GM18526 (cell line): ENCODE data around the gene C11orf21.

Experiments used
- POLR2A ChIP-seq: IDR thresholded peaks from 3 replicates; pipeline ENCODE4 v1.6.1; 2011; ENCODE audit not compliant: insufficient read length; ENCODE audit errors: extremely low read depth

C11orf21 gene

DNA sequence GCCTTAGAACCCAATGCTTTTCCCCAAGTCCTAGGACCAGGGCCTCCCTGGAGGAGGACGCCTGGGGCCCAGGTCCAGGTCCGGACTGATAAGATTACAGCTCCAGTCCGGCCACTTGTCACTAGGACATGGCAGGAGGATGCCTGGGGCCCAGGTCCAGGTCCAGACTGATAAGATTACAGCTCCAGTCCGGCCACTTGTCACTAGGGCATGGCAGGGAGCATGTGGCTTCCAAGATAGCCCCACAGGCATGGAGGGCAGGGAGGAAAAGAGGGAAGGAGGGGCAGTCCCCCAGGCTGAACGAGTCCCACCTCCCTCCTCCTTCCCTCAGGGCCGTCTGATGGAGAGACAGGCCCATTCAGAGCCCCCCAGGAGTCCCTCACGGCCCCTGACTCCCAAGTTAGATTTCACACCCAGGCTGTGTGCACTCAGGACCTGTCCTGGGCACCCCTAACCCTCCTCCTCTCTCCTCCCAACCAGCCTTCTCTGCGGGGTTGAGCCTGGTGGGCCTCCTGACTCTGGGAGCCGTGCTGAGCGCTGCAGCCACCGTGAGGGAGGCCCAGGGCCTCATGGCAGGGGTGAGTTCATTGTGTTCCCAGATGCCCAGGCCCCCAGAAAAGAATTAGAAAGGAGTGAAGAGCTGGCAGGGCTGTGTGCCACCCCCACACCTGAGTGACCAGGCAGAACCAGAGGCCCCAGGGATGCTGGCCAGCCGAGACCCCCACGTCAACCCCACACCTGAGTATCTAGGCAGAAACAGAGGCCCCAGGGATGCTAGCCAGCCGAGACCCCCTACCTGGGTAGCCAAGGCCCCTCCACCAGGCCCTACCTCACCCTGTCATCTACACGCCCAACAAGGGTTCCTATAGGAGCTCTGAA lies 2.1 kb upstream of the C11orf21 start:
- TF ChIP-seq POLR2A = no peak

DNA sequence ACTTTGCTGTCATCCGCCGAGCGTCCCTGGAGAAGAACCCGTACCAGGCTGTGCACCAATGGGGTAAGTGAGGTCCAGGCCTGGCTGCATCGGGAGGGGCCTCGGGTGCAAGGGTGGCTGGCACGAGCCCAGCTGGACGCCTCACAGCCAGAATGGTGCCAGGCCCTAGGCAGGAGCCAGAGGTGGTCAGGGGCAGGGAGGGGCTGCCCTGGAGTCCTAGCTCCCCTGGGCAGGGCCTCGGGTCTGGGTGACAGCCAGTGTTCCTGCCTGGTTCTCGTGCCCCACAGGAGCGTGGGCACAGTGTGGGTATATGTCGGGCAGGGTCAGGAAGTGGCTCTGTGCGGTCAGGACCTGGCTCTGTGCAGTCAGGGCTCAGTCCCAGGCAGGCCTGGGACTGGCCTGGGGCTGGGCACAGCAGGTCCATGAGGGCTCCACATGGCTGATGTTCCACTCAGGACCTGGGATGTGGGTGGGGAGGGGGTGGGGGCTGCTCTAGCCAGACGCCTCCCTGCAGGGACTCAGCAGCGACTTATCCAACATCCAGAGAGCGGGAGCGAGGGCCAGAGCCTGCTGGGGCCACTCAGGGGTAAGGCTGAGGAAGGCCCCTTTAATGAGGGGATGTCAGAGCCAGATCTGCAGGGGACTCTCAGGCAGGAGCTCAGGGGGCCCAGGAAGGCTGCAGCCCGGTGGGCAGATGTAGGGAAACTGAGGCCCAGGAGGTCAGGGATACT lies 1.3 kb upstream of the C11orf21 start:
- no peak for TF ChIP-seq POLR2A

DNA sequence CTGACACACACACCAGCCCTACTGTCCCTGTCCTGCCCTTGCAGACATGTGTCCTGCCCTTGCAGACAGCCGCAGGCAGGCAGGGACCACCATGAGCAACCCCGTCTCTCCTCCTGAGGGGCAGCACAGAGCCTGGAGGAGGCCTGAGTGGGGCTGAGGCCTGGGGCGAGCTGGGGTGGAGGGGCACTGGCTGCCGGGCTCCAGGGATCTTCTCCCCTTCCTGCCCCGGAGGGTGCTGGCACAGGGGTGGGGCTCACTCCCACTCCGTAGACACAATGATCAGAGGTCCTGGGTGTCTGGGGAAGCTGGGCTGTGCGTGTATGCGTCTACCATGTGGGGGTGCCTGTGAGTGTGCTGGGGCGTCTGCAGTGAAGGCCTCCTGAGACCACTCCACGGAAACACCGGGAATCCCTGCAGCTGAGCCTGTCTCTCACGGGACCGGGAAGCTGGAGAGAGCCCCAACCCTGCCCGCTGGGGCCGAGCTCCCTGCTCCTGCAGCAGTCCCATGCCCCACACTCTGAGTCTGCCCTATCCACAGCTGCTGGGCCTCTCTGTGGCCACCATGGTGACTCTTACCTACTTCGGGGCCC lies 683 bp upstream of the C11orf21 start:
- no peak for TF ChIP-seq POLR2A

DNA sequence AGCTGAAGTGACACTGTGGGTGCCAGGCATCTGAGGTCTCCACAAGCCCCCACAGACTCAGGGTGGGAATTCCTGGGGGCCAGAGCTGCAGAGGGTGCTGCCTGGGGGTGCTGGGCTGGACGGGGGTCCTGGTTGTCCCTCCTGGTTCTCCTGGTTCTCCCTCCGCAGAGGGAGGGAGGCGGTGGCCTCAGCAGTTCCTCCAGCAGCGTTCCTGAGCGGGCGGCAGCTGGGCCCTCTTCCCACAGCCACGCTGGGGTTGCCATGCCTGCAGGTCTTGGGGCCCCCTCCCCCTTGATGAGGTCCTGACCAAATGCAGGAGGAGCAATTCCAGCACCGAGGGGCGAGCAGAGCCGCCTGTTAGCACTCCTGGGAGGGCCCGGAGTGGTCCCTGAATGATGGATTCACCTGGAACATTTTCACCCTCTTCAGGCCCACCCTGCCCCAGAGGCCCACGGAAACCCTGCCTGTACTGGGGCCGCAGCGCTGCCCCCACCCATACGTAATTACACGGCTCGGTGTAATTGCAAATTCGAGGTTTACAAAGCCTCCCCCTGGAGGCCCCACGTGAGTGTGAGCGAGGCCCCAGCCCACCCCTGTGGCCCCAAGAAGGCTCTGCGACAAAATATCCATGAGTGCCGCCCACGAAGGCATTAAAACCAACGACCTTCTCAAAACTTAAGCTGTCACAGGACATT lies 635 bp downstream of the C11orf21 start:
- no peak for TF ChIP-seq POLR2A

DNA sequence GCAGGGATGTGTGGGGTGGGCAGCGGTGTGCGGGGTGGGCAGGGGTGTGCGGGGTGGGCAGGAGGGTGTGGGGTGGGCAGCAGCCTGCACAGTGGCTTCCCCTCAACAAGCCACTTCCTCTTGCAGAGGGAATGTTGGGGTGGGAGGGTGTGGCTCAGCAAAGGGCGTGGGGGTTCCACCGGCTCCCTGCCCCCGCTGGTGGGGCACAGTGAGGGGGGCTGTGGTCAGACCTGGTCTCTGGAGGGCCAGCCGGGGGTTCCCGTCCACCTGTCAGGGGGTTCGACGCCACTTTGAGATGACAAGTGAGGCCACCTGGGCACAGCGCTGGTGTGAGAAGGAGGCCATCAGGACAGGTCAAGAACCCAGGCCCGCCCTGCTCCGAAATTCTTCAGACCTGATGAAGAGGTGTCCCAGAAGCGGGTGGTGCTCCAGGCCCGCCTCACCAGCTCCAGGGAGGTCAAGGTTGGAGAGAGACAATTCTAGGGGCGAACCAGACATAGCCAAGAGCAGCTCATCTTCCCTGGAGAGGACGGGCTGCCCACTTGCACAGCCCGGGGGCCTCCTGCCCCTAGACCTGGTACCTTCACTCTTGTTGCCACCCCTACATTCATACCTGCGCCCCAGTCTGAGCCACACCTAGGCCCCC lies 1.3 kb downstream of the C11orf21 start:
- TF ChIP-seq POLR2A = no peak

DNA sequence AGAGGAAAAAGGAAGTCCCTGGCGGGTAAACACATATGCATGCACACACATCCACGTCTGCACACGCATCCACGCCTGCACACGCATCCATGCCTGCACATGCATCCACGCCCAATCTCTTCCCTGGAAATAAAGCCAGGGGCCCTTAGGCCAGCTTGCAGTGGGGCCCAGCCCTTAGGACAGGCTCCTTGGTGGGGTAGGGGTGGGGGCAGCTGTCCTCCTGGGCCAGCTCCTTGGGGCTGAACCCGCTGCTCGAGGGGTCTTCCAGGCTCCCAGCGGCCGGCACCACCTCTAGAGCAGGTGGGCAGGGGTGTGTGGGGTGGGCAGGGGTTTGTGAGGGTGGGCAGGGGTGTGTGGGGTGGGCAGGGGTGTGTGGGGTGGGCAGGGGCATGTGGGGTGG lies 1.9 kb downstream of the C11orf21 start:
- no peak for TF ChIP-seq POLR2A

DNA sequence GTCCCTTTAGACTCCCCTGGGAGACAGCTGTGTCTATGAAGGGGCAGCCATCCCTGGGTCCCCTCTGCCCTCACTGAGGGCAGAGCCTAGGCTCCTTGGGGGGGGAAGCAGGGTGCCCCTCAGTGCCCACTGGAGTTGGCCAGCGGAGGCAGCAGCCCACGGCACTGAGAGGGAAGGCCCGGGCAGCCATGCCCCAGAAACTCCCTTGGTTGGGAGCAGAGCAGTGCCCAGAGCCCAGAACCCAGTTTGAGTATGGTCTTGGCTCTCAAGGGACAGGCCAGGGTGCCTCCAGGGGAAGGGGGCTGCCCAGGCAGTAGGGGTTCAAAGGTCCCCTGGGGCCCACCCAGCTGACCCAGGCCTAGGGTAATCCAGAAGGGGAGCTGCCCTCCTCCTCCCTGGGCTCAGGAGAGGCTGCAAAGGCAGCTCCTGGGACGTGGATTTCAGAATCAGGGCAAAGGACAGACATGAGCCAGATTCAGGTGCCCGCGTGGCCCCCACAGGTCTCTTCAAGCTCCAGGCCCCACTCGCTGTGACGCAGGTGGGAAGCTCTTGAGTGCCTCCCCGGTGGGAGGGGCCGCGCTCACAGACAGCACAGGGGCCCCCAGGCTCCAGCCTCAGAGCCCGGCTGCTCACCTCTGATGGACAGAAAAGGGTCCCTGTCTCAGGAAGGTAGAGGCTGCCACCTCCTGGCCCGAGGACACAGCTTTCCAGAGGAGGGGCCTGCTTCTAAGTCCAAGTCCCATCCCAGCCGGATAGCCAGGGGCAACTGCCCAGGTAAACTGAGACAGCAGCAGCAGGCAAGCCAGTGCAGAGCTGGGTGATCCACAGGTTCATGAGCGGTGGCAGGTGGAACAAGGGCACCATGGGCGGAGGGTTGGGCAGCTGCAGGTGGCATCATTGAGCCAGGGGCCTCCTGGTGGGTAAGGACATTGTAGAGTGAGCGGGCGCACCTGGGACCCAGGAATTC lies 2.6 kb downstream of the C11orf21 start:
- no peak for TF ChIP-seq POLR2A

DNA sequence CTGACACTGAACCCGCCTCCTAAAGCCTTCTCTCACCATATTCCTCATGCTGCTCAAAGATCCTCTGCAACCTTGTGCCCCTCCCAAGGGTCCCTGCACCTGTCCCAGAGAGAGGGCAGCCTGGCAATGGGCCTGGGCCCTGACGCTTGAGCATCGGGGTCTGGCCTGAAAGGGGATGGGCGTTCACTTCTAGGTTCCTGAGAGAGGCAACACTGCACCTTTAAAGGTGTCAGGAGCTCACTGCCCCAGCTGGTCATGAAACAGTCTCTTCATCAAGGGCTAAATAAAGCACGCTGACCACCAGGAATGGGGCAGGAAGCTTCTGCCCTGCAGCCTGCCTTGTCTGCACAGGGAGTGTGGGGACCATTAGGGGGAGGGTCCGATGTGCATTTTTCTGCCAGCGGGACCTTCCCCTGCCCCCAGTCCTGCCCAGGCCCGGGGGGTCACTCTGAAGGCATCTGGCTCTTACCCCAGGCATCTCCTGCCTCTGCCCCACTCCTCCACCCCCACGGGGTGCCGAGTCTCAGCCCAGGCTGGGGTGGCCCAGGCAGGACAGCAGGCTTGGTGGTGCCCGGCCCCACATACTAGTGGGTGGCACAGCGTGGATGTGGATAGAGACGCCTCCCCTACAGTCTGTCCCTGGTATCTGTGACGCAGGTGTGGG lies 3.5 kb downstream of the C11orf21 start:
- TF ChIP-seq POLR2A = no peak

DNA sequence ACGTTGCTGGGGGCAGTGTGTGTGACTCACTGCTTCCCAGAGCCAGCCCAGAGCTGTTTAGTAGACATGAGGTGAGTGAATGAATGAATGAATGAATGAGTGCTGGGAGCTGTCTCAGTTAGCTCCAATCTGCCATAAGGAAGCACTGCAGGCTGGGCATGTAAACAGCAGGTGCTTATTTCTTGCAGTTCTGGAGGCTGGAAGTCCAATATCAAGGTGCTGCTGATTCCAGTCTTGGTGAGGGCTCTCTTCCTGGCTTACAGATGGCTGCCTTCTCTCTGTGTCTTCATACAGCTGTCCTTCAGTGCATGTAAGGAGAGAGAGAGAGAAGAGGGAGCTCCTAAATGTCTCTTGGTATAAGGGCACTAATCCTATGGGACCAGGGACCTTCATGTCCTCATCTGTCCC lies 4.1 kb downstream of the C11orf21 start:
- TF ChIP-seq POLR2A = no peak

DNA sequence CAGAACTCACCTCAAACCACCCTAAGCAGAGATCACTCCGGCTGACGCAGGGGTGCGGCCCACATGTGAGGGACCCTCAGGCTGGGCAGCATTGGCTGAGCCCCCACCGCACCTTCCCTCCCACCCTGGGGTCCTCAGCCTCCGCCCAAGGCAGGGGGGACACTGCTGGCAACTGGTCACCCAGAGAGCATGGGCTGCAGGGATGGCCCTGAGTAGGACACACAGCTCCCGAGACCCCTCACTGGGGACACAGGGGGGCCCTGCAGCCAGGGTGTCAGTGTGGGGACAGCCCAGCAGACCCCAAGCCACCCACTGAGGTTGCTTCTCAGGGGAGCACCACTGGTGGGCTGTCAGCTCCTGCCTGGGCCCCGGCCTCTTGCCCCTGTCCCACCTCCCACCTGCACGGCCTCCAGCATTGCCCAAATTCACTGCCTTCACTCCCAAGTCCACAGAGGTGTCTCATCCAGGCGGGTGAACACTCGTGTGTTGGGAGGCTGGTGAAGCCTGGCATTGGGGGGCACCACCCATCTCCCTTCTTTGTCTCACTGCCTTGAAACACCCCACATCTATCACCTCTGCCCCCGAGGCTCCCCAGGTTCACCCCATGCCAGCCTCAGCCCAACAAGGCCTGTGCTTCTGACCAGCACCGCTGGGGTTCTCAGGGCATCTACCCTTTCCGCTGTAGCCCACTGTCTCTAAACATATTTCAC lies 4.7 kb downstream of the C11orf21 start:
- TF ChIP-seq POLR2A = no peak

DNA sequence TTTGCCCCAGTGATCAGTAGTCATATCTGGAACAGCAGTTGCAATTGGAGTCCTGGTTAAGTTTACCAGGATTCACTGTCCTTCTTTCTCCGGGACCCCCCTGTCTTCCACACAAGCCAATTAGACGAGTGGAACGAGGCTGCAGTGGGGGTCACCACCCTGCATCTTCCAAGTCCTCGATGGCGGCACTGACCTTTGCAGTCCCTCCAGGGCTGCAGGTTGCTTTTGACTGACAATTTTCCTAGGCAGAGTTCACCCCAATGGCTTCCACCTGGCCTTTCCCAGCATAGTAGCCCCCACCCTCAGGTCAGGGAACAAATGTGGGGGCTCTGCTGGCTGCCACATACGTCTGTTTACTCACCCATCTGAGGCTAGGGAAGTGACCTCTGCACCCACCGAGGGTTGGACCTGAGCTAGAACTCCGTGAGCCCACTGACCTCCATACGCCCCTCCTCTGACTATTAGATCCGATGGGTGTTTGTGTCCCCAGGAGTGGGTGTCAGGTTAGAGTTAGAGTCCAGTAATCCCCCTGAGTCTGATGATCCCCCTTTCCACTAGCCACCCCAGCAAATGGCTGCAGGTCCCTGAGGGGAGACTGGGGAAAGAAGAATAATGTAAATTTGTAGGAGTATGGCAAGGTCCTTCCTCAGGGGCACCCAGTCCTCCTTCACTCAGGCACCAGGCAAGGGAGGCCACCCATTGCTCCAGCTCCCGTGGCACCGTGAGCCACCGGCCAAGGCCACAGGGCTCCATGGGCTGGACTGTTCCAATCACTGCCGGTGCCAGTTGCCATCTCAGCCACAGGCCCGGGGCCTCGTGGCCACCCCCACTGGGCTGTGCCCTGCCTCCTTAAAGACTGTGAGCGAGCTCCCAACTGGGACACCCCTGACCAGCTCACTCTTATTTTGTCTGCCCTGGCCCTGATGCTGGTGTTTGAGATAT lies 5.5 kb downstream of the C11orf21 start:
- no peak for TF ChIP-seq POLR2A

DNA sequence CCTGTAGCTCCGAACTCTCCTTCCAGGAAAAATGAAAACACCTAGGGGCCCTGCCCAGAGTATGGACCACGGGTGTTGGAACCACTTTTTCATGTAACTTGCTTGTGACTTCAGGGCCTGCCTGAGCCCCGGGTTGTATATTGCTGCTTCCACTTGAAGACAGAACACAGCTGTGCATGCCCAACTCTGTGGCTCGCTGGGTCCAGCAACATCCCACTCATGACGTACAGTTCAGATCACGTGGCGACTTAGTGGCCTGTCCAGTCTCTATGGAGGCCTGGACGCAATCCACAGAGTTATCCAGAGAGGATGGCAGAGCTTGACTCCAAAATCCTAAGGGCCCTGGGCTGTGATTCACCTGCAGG lies 6.8 kb downstream of the C11orf21 start:
- no peak for TF ChIP-seq POLR2A
